Measurements from ENCODE around the gene INHBC. TPM values are rescaled to one million over a fixed set of nuclear protein-coding genes. Genes with fewer than 3 reads are reported as not detected.

INHBC gene
- total RNA-seq, 4 donors from 2014 or later, result 0.33 to 0.63 (median 0.54) TPM; not detected in 1

GRCh38 chr12:57481671-57482070 lies 47.1 kb downstream of the INHBC start:
- no peak for TF ChIP-seq POLR2A (IDR thresholded peaks at IDR 0.05)
- TF ChIP-seq CTCF (IDR thresholded peaks at IDR 0.05), result no peak
- H3K36me3 ChIP-seq, result no peaks in the 10 kb centered on the region
- 59 to 61% methylated on average over 1 of the region's 1 CpG for WGBS, 2 donors
- H3K27me3 ChIP-seq, result peaks cover under 1% of the 10 kb centered on the region
- H3K27ac ChIP-seq, result no peak overlapping the region
- no peaks in the 10 kb centered on the region for H3K9me3 ChIP-seq
- no peaks in the 10 kb centered on the region for H3K4me1 ChIP-seq
- no peak for DNase-seq
- no peak overlapping the region for H3K4me3 ChIP-seq (replicated peaks in 1 of 3)
- intact Hi-C loops (cut with DNase I), result no loop called here

DNA sequence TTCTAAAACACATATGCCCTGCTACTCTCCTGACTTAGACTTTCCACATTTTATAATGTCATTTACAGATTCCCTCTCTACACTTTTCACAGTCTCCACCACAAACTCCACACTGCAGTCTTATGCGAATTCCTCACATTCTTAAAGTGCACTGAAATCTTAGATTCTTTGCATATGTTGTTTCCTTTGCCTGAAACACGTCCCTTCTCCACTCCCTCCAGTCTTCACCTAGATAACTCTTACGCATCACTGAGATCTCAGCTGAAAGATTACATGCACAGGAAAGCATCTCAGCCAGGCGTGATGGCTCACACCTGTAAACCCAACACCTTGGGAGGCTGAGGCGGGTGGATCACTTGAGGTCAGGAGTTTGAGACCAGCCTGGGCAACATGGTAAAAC lies 48.9 kb downstream of the INHBC start:
- H3K9me3 ChIP-seq, result no peaks in the 10 kb centered on the region
- H3K27ac ChIP-seq, result no peak overlapping the region
- DNase-seq, result no peak
- intact Hi-C loops (cut with DNase I), result no loop called here
- H3K27me3 ChIP-seq, result no peaks in the 10 kb centered on the region
- peaks cover under 1 to 4% of the 10 kb centered on the region in 2 donors for H3K4me1 ChIP-seq
- H3K36me3 ChIP-seq, result no peaks in the 10 kb centered on the region
- no peak overlapping the region for H3K4me3 ChIP-seq (replicated peaks in 1 of 3)
- WGBS, 2 donors, result 36 to 46% methylated on average over 5 of the region's 5 CpGs
- TF ChIP-seq CTCF (IDR thresholded peaks at IDR 0.05) (no peak), POLR2A (IDR thresholded peaks at IDR 0.05) (no peak)

GRCh38 chr12:57485695-57486094 lies 51.1 kb downstream of the INHBC start:
- Histone ChIP-seq H3K27me3 (no peaks in the 10 kb centered on the region), H3K4me1 (peaks cover 7 to 14% of the 10 kb centered on the region in 2 donors), H3K9me3 (no peaks in the 10 kb centered on the region), H3K27ac (no peak overlapping the region), H3K36me3 (peaks cover 0 to 8% of the 10 kb centered on the region in 2 donors), H3K4me3 (replicated peaks in 1 of 3) (no peak overlapping the region)
- intact Hi-C loops (cut with DNase I), result no loop called here
- DNase-seq, result no peak
- TF ChIP-seq CTCF (IDR thresholded peaks at IDR 0.05), result no peak
- TF ChIP-seq POLR2A (IDR thresholded peaks at IDR 0.05), result no peak

DNA sequence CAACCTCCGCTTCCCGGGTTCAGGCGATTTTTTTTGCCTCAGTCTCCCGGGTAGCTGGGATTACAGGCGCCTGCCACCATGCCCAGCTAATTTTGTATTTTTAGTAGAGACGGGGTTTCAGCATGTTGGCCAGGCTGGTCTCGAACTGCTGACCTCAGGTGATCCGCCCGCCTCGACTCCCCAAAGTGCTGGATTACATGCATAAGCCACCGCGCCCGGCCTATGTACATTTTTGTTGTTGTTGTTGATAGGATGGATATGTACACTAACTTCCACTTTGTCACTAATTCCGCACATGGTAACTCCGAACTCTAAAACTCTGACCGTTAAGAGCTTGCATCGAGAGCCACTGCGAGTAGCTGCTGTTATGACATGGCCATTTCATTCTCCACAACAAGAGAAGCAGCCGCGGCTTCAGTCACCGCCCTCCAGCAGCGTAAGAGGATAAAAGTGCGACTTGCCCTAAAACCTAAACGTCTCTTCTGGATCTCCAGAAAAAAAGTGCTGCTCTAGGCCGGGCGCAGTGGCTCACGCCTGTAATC lies 52.5 kb downstream of the INHBC start:
- Histone ChIP-seq H3K9me3 (no peaks in the 10 kb centered on the region), H3K27me3 (no peaks in the 10 kb centered on the region), H3K4me3 (replicated peaks in 1 of 3) (peak overlapping the region in 1 of 3 donors; percentile 81), H3K4me1 (peaks cover 7 to 14% of the 10 kb centered on the region in 2 donors), H3K27ac (no peak overlapping the region), H3K36me3 (peaks cover 12 to 21% of the 10 kb centered on the region in 2 donors)
- TF ChIP-seq POLR2A (IDR thresholded peaks at IDR 0.05) (no peak), CTCF (IDR thresholded peaks at IDR 0.05) (no peak)
- 83 to 86% methylated on average over 27 of the region's 27 CpGs for WGBS, 2 donors
- intact Hi-C loops (cut with DNase I), result no loop called here
- peak in 1 of 2 donors; percentile 15 for DNase-seq

- intact Hi-C loops (cut with DNase I), result loop anchor here (2.0 kb wide), 1 partner anchor 59 kb away; the partner anchor contains the start of gene DCTN2
- DNase-seq, result peak; percentile 96 to 97
- H3K4me3 ChIP-seq (replicated peaks in 1 of 3), result peak within 1 kb of the TSS; percentile 27 to 88 (median 81)
- H3K9me3 ChIP-seq, result no peaks in the 10 kb centered on the region
- 2 to 4% methylated on average over 45 to 47 of the region's 47 CpGs for WGBS, 2 donors
- TF ChIP-seq CTCF (IDR thresholded peaks at IDR 0.05), result peak in 1 of 6 experiments; percentile 31
- TF ChIP-seq POLR2A (IDR thresholded peaks at IDR 0.05), result peak in 1 of 2 donors; percentile 64
- H3K27me3 ChIP-seq, result no peaks in the 10 kb centered on the region
- peaks cover 7 to 14% of the 10 kb centered on the region in 2 donors for H3K4me1 ChIP-seq
- H3K36me3 ChIP-seq, result peaks cover 12 to 21% of the 10 kb centered on the region in 2 donors
- H3K27ac ChIP-seq, result peak within 1 kb of the TSS in 2 of 3 donors; percentile 38 to 65
These were observed 53.2 kb downstream of the INHBC start, which contains the start of gene MARS1 for GRCh38 chr12:57487597-57488401. TSS of gene MARS1 (plus strand) at chr12:57488068. CDS start at chr12:57488091, 23 bp downstream.
